HepG2 (cell line): ENCODE results near the gene GPRC5B. TPM values are rescaled to one million over a fixed set of nuclear protein-coding genes. Genes with fewer than 3 reads are reported as not detected.

Experiments used
- ATAC-seq: fragments of 200-7000 bp; cut with Tn5 transposase; 3 replicates; pipeline ENCODE4 v1.9.1; 2020; ENCODE audit warnings: mild to moderate bottlenecking, moderate library complexity
- BruUV-seq: library from RNA; stranded (reverse); fragments of 400-500 nt; replicated peaks from 2 replicates; lab custom pipeline; 2021; lab: Mats Ljungman, UMichigan
- CTCF ChIA-PET: fragments of 300-600 bp; formaldehyde crosslinking; extraction: SDS; loops from one replicate; lab custom pipeline; 2021; ENCODE audit warnings: low total read pairs, inconsistent platforms, low intra/inter-chr PET ratio; lab: Yijun Ruan, JAX
- POLR2A ChIA-PET: fragments of 350-600 bp; sonication (Branson Sonifier 250); formaldehyde crosslinking; loops from one replicate; lab custom pipeline; 2020; ENCODE audit warnings: antibody characterized with exemption, inconsistent platforms; lab: Yijun Ruan, JAX
- DNase-seq: peaks from one replicate; pipeline ENCODE4 v3.0.0-alpha.2; 2015; ENCODE audit warnings: low spot score
- FAIRE-seq: peaks from 3 replicates; lab custom pipeline; 2011; peaks lifted over from hg19 to GRCh38; lab: Jason Lieb, UNC
- H2AFZ ChIP-seq: one replicate; pipeline ENCODE4 v1.6.1; 2011; ENCODE audit warnings: low read length, inconsistent platforms
- H3K27ac ChIP-seq: fragments of 300-600 bp; 3 replicates; pipeline ENCODE4 v1.8.0; 2011; ENCODE audit warnings: mixed run types, mild to moderate bottlenecking, mixed read lengths, low read length, inconsistent platforms; ENCODE audit not compliant: insufficient read depth; ENCODE audit errors: extremely low read length
- H3K27me3 ChIP-seq, 2 experiments: fragments of 200-600 bp in 1 of 2; 2 replicates in 1 of 2; 3 replicates in 1 of 2; pipeline versions ENCODE4 v1.6.0 to v1.8.0; 2011; ENCODE audit warnings: low read length in 2 of 2, mild to moderate bottlenecking in 2 of 2, moderate library complexity in 2 of 2, inconsistent platforms in 1 of 2; ENCODE audit not compliant: insufficient read depth in 2 of 2, control insufficient read depth in 1 of 2
- H3K36me3 ChIP-seq, 2 experiments: fragments of 200-600 bp in 1 of 2; replicated peaks in 1 of 2; 2 replicates in 1 of 2; 3 replicates in 1 of 2; pipeline versions ENCODE4 v1.5.1 to v1.8.0; 2011; ENCODE audit warnings: low read length in 2 of 2, inconsistent platforms in 1 of 2; ENCODE audit not compliant: insufficient read depth in 2 of 2, control insufficient read depth in 1 of 2
- H3K4me1 ChIP-seq: 2 replicates; pipeline ENCODE4 v1.5.1; 2012; ENCODE audit warnings: low read length, inconsistent platforms; ENCODE audit not compliant: insufficient read depth
- H3K4me2 ChIP-seq: 2 replicates; pipeline ENCODE4 v1.6.0; 2011; ENCODE audit warnings: low read depth, low read length, inconsistent platforms
- H3K4me3 ChIP-seq, 3 experiments: fragments of 200-600 bp in 1 of 3; sonication (generic), shearing (Covaris generic) in 1 of 3; replicated peaks in 1 of 3; 2 replicates each; pipeline ENCODE4 v1.5.1; 2011 to 2016; ENCODE audit warnings: low read length in 3 of 3, inconsistent platforms in 2 of 3, low read depth in 2 of 3, mild to moderate bottlenecking in 2 of 3, control low read depth in 1 of 3, mixed read lengths in 1 of 3; ENCODE audit not compliant: insufficient read depth in 1 of 3
- H3K79me2 ChIP-seq: one replicate; pipeline ENCODE4 v1.6.1; 2011; ENCODE audit warnings: low read length, inconsistent platforms; ENCODE audit not compliant: insufficient read depth
- H3K9ac ChIP-seq: 2 replicates; pipeline ENCODE4 v1.6.0; 2011; ENCODE audit warnings: mild to moderate bottlenecking, low read depth, low read length, inconsistent platforms; ENCODE audit not compliant: insufficient read depth
- H3K9me3 ChIP-seq: 2 replicates; pipeline ENCODE4 v1.5.1; 2012; ENCODE audit warnings: mild to moderate bottlenecking, low read length
- H4K20me1 ChIP-seq: 2 replicates; pipeline ENCODE4 v1.6.0; 2011; ENCODE audit warnings: inconsistent platforms, mild to moderate bottlenecking, low read length, moderate library complexity; ENCODE audit not compliant: insufficient read depth
- AKNA ChIP-seq: sonication (generic); formaldehyde crosslinking; IDR thresholded peaks from 2 replicates; pipeline ENCODE4 v1.4.0; 2020; ENCODE audit warnings: missing genetic modification reagents, borderline replicate concordance
- CBX2 ChIP-seq, 2 experiments: fragments of 200-600 bp in 1 of 2; sonication (generic); formaldehyde crosslinking in 1 of 2; IDR thresholded peaks; 2 replicates each; pipeline versions ENCODE4 v1.7.0 to v1.8.1; 2018 to 2022; ENCODE audit warnings: low read depth in 2 of 2, low read length in 1 of 2, mild to moderate bottlenecking in 1 of 2, missing genetic modification reagents in 1 of 2
- CCDC6 ChIP-seq: sonication (generic); formaldehyde crosslinking; IDR thresholded peaks from 2 replicates; pipeline ENCODE4 v1.8.1; 2022; ENCODE audit warnings: mild to moderate bottlenecking, missing genetic modification reagents, moderate library complexity
- GTF3A ChIP-seq: sonication (generic); formaldehyde crosslinking; conservative IDR thresholded peaks from 2 replicates; pipeline ENCODE4 v1.4.0; 2020; ENCODE audit warnings: mild to moderate bottlenecking, missing genetic modification reagents
- MIER3 ChIP-seq: IDR thresholded peaks from 2 replicates; pipeline ENCODE4 v1.6.1; 2016; ENCODE audit warnings: missing compliant biosample characterization, borderline replicate concordance
- MZF1 ChIP-seq: sonication (generic); formaldehyde crosslinking; IDR thresholded peaks from 2 replicates; pipeline ENCODE4 v1.8.1; 2023; ENCODE audit warnings: mild to moderate bottlenecking, missing genetic modification reagents, borderline replicate concordance
- SNAPC2 ChIP-seq: sonication (generic); formaldehyde crosslinking; IDR thresholded peaks from 2 replicates; pipeline ENCODE4 v1.8.1; 2022; ENCODE audit warnings: mild to moderate bottlenecking, missing genetic modification reagents
- TCF7L2 ChIP-seq: IDR thresholded peaks from 2 replicates; pipeline ENCODE4 v1.6.1; 2011; ENCODE audit warnings: mild to moderate bottlenecking, low read depth, low read length, moderate library complexity
- ZNF441 ChIP-seq: sonication (generic); formaldehyde crosslinking; IDR thresholded peaks from 2 replicates; pipeline ENCODE4 v1.7.0; 2021; ENCODE audit warnings: missing genetic modification reagents, borderline replicate concordance
- WGBS: methylation state at CpG from one replicate; pipeline ENCODE4 v1.1.6; 2017; ENCODE audit warnings: low lambda C conversion rate; 5-methylcytosine and 5-hydroxymethylcytosine counted together
- in situ Hi-C: cut with HindIII; loops from 2 replicates; pipeline ENCODE4 v1.10.0; 2017; ENCODE audit warnings: low pct_unique_long_range_greater_than_20kb; ENCODE audit not compliant: extremely low pct_ligation_motif_present
- intact Hi-C: fragments of 100-400 bp; cut with micrococcal nuclease; formaldehyde crosslinking; loops from one replicate; pipeline ENCODE4 v1.10.0; 2022; ENCODE audit not compliant: unreplicated experiment
- polyA plus RNA-seq, 8 experiments: library from polyadenylated mRNA; depleted of rRNA in 3 of 8; stranded (reverse) in 7 of 8; unstranded in 1 of 8; fragments of >200 nt; fragmentation: Illumina TruSeq in 4 of 8; extraction: Trizol in 4 of 8; gene quantifications; 2 replicates each; pipeline versions ENCODE4 v1.2.1 to v1.2.3, GENCODE V29; 2011 to 2016; ENCODE audit warnings: low read depth in 4 of 8, missing spikeins in 1 of 8, mixed read lengths in 1 of 8; ENCODE audit not compliant: insufficient read depth in 1 of 8
- total RNA-seq, 5 experiments: library from RNA; depleted of rRNA; stranded (reverse); fragments of >200 nt; fragmentation: Illumina TruSeq; extraction: Trizol; gene quantifications; 2 replicates each; pipeline ENCODE4 v1.2.3, GENCODE V29; 2016; ENCODE audit warnings: low read depth in 1 of 5

Gene GPRC5B
- total and polyA plus RNA-seq, 2 of the 13 experiments (the other 11 are each of a cell fraction or from before 2014, with no cell fraction given): 0.46 to 0.53 TPM

- Histone ChIP-seq H3K4me1 (no peaks in the 10 kb centered on the region), H3K79me2 (no peaks in the 10 kb centered on the region), H3K27ac (no peak overlapping the region), H3K9ac (no peak overlapping the region), H4K20me1 (no peaks in the 10 kb centered on the region), H3K9me3 (no peaks in the 10 kb centered on the region), H3K4me2 (no peak overlapping the region), H3K36me3 (no peaks in the 10 kb centered on the region), H3K27me3 (no peaks in the 10 kb centered on the region), H3K4me3 (no peak overlapping the region), H2AFZ (no peak overlapping the region)
- ChIA-PET CTCF (no interaction called here), POLR2A (no interaction called here)
- TF ChIP-seq MIER3 (CRISPR knock-in tag) (no peak), AKNA (CRISPR knock-in tag) (no peak), SNAPC2 (CRISPR knock-in tag) (no peak), CCDC6 (CRISPR knock-in tag) (no peak), TCF7L2 (no peak), CBX2 (IDR thresholded peaks at IDR 0.05; ENCODE audit: low read depth, low read length) (no peak), CBX2 (CRISPR knock-in tag; IDR thresholded peaks at IDR 0.05; ENCODE audit: low read depth) (no peak), ZNF441 (CRISPR knock-in tag) (no peak), MZF1 (CRISPR knock-in tag) (no peak), GTF3A (CRISPR knock-in tag) (no peak)
- intact Hi-C loops (no loop called here), in situ Hi-C loops (no loop called here)
- FAIRE-seq (no peak), DNase-seq (no peak), ATAC-seq (no peak)
- whole genome bisulfite sequencing: 67% methylated on average over 3 of the region's 3 CpGs
- BruUV-seq: no TSS peak
Measured at GRCh38 chr16:19861133-19861532, 23.5 kb downstream of the GPRC5B start.
